Ovary (tissue), 3 donors: ENCODE results near the gene PITPNC1.

ENCODE experiments used
- POLR2A ChIP-seq: fragments of 450-650 bp; IDR thresholded peaks from one replicate; pipeline ENCODE4 v1.6.1; 2017; ENCODE audit warnings: antibody characterized with exemption, mild to moderate bottlenecking, moderate library complexity
- TF ChIP-seq, protein P1 (sequence below), 3 donors: fragments of 450-650 bp in 2 of 3; fragments of 200-600 bp in 1 of 3; IDR thresholded peaks; one replicate each; pipeline versions ENCODE4 v1.5.1 to v1.8.0; 2016 to 2022; ENCODE audit warnings: antibody characterized with exemption in 3 of 3, mild to moderate bottlenecking in 1 of 3
- donor health status: DM: no; HTN: no; CAD: no.

DNA sequence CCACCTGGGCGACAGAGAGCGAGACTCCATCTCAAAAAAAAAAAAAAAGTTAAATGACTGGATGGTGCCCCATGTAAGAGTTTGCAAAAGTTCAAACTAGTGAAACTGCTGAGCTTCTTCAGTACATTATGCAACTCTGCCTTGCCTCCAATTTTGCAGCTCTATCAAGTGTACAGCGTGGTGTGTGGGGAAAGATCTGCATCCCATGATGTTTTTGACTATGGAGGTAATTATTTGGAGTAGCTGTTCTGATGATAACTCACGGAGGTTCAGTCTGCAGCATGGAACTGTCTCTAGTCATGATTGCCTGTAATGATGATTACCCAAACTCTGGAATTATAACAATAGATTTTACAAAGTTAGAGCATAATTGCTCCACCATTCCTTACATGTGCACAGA, 149.6 kb downstream of the PITPNC1 start:
- TF ChIP-seq, protein P1, sequence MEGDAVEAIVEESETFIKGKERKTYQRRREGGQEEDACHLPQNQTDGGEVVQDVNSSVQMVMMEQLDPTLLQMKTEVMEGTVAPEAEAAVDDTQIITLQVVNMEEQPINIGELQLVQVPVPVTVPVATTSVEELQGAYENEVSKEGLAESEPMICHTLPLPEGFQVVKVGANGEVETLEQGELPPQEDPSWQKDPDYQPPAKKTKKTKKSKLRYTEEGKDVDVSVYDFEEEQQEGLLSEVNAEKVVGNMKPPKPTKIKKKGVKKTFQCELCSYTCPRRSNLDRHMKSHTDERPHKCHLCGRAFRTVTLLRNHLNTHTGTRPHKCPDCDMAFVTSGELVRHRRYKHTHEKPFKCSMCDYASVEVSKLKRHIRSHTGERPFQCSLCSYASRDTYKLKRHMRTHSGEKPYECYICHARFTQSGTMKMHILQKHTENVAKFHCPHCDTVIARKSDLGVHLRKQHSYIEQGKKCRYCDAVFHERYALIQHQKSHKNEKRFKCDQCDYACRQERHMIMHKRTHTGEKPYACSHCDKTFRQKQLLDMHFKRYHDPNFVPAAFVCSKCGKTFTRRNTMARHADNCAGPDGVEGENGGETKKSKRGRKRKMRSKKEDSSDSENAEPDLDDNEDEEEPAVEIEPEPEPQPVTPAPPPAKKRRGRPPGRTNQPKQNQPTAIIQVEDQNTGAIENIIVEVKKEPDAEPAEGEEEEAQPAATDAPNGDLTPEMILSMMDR (IDR thresholded peaks at IDR 0.05), result no peak
- no peak for TF ChIP-seq POLR2A
